ENCODE results near the gene ZNF18.
A peak's percentile ranks its signal among the peaks of the same experiment; 100 is the strongest.

The ZNF18 gene

GRCh38 chr17:11997147-11997971 is at the start of gene ZNF18:
ZNF18 (minus strand) TSS chr17:11997475; CDS start chr17:11992829, 4,646 bp downstream.
- peak; percentile 98 for DNase-seq (ENCODE audit: low spot score)

- peak; percentile 74 for DNase-seq (ENCODE audit: low spot score)
Observed at GRCh38 chr17:12046786-12047185, 49.5 kb upstream of the ZNF18 start.

GRCh38 chr17:12043702-12044101 is 46.4 kb upstream of the ZNF18 start:
- DNase-seq (ENCODE audit: low spot score): no peak

- no peak for DNase-seq (ENCODE audit: low spot score)
Observed at GRCh38 chr17:12041312-12041711, 44.0 kb upstream of the ZNF18 start.

- DNase-seq (ENCODE audit: low spot score): no peak
Observed at GRCh38 chr17:12040478-12040877, 43.2 kb upstream of the ZNF18 start.

- DNase-seq (ENCODE audit: low spot score): no peak
Observed at GRCh38 chr17:12037970-12038369, 40.7 kb upstream of the ZNF18 start.

GRCh38 chr17:12035673-12036072 is 38.4 kb upstream of the ZNF18 start:
- no peak for DNase-seq (ENCODE audit: low spot score)

GRCh38 chr17:12034538-12034937 is 37.3 kb upstream of the ZNF18 start:
- DNase-seq (ENCODE audit: low spot score): no peak

- DNase-seq (ENCODE audit: low spot score): no peak
Observed at GRCh38 chr17:12028611-12029010, 31.3 kb upstream of the ZNF18 start.

GRCh38 chr17:12027658-12028057 is 30.4 kb upstream of the ZNF18 start:
- DNase-seq (ENCODE audit: low spot score): no peak

- DNase-seq (ENCODE audit: low spot score): no peak
Observed at GRCh38 chr17:12024327-12024726, 27.1 kb upstream of the ZNF18 start.

GRCh38 chr17:12022310-12022709 is 25.0 kb upstream of the ZNF18 start:
- no peak for DNase-seq (ENCODE audit: low spot score)

- no peak for DNase-seq (ENCODE audit: low spot score)
Observed at GRCh38 chr17:12021623-12022140, 24.4 kb upstream of the ZNF18 start.

- peak; percentile 99 for DNase-seq (ENCODE audit: low spot score)
Observed at GRCh38 chr17:12020642-12021622, 23.7 kb upstream of the ZNF18 start, which contains the start of gene MAP2K4. MAP2K4 (plus strand) TSS chr17:12020877; CDS start chr17:12020887, 10 bp downstream.

- DNase-seq (ENCODE audit: low spot score): no peak
Observed at GRCh38 chr17:12007466-12007865, 10.2 kb upstream of the ZNF18 start.

GRCh38 chr17:11999696-12000095 is 2.4 kb upstream of the ZNF18 start:
- DNase-seq (ENCODE audit: low spot score): no peak

- no peak for DNase-seq (ENCODE audit: low spot score)
Observed at GRCh38 chr17:11997972-11998233, 628 bp upstream of the ZNF18 start.

GRCh38 chr17:11996722-11997146 is 541 bp downstream of the ZNF18 start:
- no peak for DNase-seq (ENCODE audit: low spot score)

GRCh38 chr17:11991461-11991860 is 5.8 kb downstream of the ZNF18 start:
- DNase-seq (ENCODE audit: low spot score): no peak

- DNase-seq (ENCODE audit: low spot score): no peak
Observed at GRCh38 chr17:11990363-11990983, 6.8 kb downstream of the ZNF18 start.

GRCh38 chr17:11986942-11987329 is 10.3 kb downstream of the ZNF18 start:
- DNase-seq (ENCODE audit: low spot score): peak; percentile 28

All from iPS-NIHi11 (cell line).